Activated CD4-positive, alpha-beta T cell treated with anti-CD3 and anti-CD28 coated beads for 1 hour (primary cell): Measurements from ENCODE around the gene ATP10A.
"Not testable (repeated sequence)": the region's sequence is repeated elsewhere in the genome, so short reads cannot be mapped to it uniquely, and the experiment has no call there.

Source experiments
- DNase-seq: peaks from one replicate; pipeline ENCODE4 v3.0.0-alpha.2; 2020

The ATP10A gene

DNA sequence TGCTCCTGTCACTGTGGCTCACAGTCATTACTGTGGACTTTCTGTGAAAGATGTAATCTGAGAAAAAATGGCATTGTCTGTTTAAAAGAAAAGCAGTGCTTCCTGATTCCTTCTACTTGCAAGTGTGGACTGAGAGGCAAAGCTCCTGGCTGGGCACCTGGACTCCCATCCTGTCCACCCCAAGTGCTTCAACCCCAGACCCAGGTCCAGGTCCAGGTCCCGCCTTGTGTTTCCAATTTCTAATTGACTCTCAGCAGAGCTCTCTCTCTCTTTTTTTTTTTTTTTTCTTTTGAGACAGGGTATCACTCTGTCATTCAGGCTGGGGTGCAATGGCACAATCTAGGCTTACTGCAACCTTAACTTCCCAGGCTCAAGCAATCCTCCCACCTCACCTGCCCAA, 94.9 kb downstream of the ATP10A start:
- DNase-seq = no peak

DNA sequence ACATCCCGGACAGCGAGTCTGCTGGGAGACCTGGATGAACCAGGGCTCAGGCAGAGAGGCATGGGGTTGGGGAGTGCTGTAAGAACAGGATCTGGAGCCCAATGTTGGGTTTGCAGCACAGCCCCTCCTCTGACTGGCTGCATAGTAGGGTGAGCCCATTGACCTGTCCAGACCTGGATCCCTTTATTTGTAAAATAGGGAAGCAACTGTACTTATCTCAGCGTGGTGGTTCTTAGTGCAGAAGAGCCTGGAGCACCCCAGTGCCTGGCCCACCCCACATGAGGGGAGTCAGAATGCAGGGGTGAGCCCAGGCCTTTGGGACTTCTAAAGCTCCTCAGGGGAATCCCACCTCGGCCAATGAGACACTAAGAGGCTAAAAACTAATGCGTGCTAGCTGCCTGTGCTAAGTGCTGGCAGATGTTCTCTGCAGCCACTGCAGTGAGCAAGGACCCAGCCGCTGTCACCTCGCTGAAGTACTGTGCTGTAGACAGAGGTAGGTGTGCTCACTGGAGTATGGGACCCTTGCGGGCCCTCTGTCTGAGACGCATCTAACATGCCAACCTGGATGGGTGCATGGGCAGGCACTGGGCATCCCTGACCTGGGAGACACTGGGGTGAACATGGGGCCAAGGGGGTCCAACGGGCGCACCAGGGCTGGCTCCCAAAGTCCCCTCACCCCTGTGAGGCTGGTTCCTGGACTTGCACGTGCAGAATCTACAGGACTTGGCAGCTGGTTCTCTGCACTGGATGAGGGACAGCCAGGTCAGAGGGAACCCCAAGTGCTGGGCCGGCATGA, 95.6 kb downstream of the ATP10A start:
- DNase-seq = no peak

DNA sequence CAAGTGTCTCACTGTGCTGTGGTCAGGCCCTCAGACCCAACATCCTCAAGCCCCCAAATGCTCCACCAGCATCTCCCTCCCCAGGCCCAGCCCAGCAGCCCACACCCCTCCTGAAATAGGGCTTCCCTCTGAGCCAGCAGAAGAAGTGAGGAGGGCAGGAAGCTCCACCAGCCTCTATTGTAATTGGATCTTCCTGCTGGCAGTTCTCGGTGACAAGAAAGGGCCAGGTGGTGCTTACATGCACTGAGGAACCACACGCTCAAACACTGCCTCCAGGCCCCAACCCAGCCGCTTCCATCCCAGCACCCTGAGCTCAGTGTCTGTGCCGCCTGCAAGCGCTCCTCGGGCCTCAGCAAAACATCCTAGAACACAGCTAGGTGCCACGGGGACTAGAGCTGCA, 96.7 kb downstream of the ATP10A start:
- DNase-seq = no peak

DNA sequence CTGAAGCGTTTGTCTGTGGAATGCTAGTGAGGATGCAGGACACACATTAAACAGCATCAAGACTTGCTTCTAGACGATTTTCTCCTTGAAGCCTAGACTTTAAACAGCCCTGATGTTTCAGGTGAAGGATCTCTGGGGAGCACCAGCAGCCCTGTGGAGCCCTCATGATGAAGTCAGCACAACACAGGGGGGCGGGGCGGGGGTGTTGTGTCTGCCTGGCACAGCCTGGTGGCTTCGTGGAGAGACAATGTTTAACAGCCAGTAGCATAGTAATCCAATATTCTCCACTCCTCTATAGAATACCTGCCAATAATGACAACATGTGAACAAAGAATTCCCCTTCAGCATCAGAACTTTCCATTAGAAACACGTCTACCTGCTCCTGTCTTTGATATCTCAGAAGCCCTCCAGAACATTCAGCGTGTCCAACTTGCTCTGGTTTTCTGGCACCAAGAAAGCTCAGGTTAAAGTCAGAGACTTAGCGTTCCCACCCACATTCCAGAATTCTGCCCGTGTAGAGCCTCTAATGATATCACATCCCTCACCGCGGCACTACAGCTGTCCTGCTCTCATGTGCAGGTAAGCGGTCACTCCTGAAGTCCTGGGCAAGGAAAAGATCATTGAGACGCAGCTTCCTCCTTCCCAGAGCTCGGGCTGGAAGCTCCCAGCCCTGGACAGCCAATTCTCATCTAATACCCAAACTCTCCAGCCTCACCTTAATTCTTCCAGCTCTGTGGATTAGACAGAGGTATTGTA, 98.0 kb downstream of the ATP10A start:
- no peak for DNase-seq

DNA sequence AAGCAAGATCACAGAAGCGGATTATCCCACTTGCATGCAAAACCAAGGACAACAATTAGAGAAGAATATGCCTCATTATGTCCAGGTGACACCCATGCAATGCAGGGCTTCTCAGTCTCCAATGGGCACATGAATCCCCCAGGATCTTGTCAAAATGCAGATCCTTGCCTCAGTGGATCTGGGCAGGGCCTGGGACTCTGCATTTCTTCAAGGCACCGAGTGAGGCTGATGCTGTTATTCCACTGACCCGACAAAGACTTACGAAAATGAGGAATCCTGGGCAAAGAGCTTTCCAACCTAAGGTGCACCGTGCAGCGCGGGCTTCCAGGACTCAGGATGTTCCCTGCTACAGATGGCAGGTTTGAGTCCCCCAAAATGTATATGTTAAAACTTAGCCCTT, 99.2 kb downstream of the ATP10A start:
- DNase-seq = no peak

DNA sequence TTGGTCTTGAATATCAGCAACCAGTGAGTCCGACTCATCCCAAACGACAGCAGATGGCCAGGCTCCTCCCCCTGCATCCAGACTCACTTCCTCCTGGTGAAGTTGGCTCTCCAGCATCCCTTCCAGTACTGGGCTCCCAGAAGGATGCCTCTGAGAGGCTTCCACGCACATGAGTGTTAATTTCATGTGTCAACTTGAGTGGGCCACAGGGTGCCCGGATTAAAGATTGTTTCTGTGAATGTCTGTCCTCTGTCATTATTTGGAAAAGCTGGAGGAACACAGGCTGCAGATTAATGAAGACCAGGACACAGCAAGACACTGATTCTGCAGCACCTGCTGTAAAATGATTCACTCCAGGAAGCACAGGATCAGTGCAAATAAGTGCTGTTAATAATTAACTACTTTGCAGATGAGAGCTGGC, 99.8 kb downstream of the ATP10A start:
- no peak for DNase-seq

DNA sequence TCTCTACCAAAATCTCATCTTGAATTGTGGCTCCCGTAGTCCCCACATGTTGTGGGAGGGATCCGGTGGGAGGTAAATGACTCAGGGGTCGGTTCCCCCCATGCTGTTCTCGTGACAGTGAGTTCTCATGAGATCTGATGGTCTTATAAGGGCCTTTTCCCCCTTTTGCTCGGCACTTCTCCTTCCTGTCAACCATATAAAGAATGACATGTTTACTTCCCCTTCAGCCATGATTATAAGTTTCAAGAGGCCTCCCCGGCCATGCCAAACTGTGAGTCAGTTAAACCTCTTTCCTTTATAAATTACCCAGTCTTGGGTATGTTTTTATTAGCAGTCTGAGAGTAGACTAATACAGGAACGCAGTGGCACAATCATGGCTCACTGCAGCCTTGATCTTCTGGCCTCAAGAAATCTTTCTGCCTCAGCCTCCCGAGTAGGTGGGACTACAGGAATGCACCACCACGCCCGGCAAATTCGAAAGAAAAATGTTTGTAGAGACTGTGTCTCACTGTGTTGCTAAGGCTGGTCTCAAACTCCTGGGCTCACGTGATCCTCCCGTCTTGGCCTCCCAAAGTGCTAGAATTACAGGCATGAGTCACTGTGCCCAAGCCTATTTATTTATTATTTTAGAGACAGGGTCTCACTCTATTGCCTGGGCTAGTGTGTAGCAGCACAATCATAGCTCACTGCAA, 101.0 kb downstream of the ATP10A start:
- DNase-seq = no peak

DNA sequence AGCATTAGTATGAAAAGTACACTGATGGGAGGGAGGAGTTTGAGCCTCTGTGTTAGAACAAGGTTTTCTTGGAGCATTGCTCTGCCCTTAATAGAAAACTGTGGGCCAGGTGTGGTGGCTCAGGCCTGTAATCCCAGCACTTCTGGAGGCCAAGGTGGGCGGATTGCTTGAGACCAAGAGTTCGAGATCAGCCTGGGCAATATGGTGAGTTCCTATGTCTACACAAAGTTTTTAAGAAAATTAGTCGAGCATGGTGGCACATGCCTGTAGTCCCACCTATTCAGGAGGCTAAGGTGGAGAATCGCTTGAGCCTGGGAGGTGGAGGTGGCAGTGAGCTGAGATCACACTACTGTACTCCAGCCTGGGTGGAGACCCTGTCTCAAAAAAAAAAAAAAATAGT, 103.7 kb downstream of the ATP10A start:
- DNase-seq = no peak

DNA sequence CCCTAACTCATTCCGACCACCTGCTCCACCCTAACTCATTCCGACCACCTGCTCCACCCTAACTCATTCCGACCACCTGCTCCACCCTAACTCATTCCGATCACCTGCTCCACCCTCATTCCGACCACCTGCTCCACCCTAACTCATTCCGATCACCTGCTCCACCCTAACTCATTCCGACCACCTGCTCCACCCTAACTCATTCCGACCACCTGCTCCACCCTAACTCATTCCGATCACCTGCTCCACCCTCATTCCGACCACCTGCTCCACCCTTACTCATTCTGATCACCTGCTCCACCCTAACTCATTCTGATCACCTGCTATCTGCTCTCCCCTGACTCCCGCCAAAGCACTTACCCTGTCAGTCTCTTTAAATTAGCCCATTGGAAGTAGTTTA, 104.5 kb downstream of the ATP10A start:
- not testable (repeated sequence) for DNase-seq

DNA sequence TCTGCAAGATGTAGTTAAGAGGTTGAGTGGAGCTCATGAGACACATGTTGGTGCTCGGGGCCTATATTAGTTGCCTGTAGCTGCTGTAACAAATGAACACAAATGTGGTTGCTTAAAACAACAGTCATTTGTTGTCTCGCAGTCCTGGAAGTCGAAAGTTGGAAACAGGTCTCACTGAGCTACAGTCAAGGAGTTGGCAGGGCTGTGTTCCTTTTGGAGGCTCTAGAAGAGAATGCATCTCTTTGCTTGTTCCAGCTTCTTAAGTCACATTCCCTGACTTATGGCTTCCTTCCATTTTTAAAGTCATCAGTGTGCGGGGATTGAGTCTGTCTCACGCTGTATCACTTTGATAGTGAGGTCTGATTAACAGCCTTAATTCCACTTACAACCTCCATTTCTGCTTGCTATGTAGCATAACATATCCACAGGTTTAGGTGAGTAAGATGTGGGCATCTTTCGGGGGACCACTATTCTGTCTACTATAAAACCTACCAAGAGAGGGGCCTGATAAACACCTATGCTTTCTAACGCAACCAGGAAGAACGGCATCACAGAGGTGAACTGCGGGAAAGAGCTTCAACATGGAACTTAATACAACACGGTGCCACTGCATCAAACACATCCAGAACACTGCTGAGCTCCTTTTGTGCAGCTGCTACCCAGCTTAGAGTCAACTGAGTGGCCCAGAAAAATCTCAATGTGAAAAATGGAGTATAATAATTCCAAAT, 119.4 kb downstream of the ATP10A start:
- no peak for DNase-seq

DNA sequence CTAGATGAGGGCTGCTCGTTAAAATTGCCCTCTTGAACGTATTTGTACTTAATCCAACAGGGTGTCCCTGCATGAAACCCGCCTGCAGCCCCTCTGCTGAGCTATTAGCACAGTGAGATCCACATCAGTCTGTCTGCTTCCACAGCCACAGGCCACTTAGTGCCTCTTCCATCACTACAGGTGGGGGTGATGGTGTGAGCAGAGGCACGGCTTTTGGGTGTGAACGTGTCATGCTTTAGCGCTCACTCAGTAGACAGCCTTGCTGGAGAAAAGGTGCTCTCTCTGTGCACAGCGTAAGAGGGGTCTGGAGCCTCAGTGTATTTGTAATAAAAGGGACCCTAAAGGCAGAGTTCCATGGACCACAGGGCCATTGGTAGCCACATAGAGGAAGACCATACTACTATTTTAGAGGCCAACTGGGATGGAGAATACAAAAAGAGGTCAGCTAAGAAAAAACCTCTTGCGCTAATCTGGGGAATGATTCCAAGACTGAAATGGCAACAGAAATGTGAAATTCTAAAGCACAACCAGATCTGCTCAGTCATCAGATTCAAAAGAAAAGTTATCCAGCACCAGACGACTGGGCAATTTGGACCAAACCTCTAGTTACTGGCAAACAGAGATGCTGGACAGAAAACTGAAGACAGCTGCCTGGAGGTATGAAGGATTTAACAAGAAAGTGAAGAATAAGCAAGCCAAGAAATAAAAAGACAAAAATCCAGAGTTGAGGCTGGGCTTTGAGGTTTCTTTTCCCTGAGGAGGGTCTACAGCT, 120.2 kb downstream of the ATP10A start:
- no peak for DNase-seq

DNA sequence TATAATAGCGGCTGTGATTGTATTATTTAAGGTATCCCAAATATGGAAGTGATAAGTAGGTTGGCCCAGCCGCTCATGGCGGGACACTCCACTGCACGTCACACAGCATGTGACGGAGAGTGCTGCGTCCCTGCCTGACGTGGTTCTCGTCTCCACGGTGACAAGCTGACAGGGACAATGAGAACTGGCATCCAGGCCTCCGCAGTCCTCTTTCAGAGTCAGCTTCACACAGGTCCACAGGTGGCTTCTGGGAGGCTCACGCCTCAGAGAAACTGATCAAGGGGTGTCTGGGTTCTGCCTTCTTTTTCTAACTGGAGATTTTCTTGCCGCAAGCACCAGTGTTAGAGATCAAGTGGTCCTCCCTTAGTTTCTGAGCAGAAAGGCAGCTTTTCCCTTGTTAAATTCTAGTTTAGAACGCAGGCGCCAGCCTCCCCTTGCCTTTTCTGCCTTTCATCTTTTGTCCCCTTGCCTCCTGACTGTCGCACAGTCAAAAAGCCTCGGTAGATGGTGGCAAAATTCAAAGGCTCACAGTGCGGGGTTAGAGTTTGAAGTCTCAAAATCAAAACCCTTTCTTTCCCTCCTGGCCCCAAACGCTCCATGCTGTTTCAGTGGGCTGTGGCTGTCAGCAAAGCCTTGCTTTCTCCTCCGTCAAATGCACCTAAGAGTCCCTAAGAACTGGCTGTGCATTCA, 120.9 kb downstream of the ATP10A start:
- DNase-seq = no peak

DNA sequence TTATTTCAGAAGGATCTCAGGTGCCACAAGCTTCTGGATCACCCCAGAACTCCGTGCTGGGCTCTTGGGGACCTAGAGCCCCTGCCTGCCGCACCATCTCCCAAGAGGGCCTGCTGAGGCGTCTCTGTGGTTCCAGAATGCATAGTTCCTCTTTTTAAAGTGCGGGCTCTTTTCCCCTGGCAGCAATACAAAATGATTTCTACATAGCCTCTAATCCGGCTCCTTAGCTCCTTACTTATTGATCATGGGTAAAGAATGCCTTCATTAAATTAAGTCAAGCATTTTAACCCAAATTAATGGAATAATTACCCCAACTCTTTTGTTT, 121.9 kb downstream of the ATP10A start:
- no peak for DNase-seq

DNA sequence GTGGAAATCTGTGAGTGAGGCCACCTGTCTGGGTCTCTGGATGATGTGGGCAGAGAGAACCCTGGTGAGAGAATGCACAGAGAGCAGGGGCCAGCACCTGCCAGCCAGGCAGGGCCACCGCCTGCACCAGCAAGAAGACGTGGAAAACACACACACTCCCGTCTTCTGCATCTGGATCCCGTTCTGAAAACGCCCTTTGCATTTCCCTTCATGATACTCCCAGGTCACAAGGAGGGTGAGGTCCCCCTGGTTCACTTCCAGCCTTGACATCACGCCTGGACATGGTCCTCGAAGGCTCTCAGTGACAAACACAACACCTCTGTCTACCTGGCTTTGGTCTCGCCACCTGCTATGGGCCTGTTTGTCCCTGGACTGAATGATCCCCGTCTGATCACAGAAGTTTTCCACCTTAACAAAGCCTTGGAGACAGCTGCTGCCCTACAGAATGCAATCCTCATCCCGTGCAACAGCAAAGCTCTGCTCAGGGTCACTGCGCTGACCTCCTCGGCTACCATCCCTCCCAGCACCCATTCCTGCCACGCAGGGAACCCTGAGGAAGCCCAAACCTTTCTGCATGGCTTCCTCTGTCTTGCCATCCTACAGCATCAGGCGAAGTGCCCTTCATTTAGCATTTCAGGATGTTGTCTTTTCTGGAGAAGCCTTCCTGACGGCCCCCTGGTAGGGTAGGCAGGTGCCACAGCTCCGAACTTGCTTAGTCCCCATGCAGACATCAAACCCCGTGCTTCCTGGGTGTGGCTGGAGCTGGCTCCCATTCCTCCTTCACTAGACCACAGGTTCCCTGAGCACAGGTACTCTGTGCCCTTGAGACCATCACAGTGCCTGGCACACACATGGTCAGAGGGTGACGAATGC, 122.5 kb downstream of the ATP10A start:
- no peak for DNase-seq

DNA sequence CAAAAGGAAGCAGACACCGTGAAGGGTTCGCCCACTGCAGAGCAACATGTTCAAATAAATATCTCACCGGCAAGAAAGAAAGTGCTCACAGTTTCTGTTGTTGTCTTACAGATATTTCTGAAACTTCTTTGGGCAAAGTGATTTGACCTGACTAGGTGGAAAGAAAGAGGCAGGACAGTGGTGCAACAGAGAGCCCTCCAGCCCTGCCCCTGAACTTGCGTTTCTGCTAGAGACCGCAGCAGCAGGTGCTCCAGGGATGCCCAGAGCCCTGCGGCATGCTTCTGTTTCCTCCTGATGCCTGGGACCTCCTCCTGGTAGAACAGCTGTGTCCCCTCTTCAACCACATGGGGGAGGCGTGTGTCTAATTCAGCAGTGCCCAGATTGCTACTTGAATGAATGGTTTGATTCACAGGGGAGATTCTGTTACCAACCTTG, 123.4 kb downstream of the ATP10A start:
- no peak for DNase-seq

DNA sequence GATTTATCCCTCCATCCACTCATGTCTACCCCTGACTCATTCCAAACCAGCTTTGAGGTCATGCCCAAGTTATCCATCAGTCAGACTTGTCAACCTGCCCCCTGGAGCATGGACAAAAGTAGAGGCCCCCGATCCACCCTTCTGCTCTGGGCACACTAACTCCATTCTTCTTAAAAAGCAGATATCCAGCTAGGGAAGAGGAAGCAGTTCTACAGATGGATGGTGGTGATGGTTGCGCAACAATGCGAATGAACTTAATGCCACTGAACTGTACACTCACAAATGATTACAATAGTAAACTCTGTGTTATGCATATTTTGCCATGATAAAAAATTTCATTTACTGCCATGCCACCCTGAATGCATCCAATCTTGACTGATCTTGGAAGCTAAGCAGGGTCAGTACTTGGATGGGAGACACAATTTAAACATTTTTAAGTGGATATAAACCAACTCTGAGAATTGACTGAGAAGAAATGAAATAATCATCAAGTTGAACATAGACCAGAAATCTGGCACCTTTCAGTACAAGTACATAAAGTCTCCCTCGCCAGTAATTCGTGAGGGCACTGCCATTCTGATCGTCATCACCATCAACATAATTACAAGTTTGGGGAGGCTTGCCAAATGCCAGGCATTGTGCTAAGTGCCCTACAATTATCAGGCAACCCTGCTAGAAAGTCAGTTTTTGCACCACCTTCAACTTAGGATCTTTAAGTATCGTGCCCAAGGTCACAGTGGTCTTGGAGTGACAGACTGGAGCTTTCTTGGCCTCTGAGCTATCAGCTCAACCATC, 124.8 kb downstream of the ATP10A start:
- no peak for DNase-seq

DNA sequence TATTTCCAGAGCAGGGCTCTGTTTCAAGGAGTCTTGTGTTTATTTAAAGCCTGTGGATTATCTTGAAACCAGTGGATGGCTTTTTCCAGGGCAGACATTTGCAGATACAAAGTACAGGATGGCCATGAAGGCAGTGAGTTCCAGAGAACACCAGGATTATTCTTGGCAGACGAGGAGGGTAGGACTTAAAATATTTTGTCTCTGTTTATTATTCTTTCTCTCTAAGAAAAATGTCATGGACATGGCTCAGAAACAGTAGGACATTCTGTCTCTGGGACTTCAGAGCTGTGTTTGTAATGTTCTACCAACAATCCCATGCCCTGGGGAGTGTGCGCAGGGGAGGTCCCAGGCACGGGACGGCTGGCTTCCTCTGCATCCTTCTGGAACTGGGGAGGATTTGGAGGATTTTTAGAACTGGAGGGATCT, 125.9 kb downstream of the ATP10A start:
- DNase-seq = no peak

DNA sequence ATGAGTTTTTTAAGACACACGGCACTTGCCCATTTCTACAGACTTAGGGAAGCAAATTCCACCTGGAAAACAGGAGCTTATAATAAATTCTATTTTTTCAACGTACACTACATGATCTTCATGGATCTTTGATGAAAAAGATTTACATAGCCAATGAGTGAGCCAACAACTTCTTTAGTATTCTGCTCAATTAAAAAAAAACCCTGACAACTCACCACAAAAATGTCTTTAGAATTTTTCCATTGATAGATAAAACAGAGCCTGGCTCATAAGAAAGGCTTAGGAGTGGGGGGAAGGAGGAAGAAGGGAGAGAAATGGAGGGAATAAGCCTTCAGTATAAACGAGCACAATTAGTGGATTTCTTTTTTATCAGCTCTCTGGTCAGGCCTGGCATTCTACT, 126.7 kb downstream of the ATP10A start:
- DNase-seq = no peak

DNA sequence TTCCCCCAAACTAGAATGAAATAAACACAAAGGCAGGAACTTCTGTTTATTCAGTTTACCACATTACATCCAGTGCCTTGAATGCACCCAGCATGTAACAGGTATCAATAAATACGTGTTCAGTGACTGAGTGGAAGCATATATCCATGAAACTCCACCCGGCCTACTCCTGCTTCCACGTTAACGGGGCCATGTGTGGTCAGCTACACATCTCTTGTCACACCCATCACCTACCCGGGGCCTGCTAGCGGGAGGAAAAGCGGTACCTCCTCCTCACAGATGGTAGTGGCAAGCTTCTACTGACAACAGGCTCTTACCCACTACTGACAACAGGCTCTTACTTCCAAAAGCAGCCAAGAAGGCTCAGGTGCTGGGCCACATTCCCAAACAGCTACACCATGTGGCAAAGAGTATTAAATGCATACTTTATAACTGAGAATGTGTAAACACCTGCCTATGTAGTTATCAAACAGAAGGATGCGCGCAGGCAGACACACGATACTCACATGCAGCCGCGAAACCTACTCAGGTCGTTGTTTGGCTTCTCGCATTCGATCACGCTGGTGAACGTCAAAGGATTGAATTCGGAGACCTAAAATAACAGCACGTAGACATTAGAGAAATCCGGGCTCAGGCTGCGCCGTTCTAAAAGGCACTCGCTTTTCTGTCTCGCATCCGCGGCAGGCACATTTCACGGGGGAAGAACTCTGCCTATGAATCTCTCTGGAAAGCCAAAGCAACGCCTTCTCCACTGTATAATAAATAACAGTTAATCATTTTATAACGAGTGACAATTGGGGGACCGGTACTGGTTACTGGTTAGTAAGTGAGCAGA, 127.4 kb downstream of the ATP10A start:
- no peak for DNase-seq
